Sigmoid colon (tissue), 7 donors: ENCODE results near the gene TMPRSS12. TPM values are rescaled to one million over a fixed set of nuclear protein-coding genes. Genes with fewer than 3 reads are reported as not detected.
"Not testable (repeated sequence)": the region's sequence is repeated elsewhere in the genome, so short reads cannot be mapped to it uniquely, and the experiment has no call there.

Experiments used
- DNase-seq: peaks from one replicate; pipeline ENCODE4 v3.0.0-alpha.2; 2019
- H3K27ac ChIP-seq, 4 donors: fragments of 200-600 bp; sonication (generic); one replicate each; pipeline ENCODE4 v1.5.1; 2016 to 2019; ENCODE audit warnings: mild to moderate bottlenecking in 1 of 4
- H3K27me3 ChIP-seq, 3 donors: fragments of 200-600 bp; sonication (generic); one replicate each; pipeline ENCODE4 v1.5.1; 2019; ENCODE audit warnings: mild to moderate bottlenecking in 1 of 3
- H3K36me3 ChIP-seq, 4 donors: fragments of 200-600 bp; sonication (generic); one replicate each; pipeline ENCODE4 v1.5.1; 2016 to 2019
- H3K4me1 ChIP-seq, 4 donors: fragments of 200-600 bp; sonication (generic); one replicate each; pipeline ENCODE4 v1.5.1; 2017 to 2019
- H3K4me3 ChIP-seq, 4 donors: fragments of 200-600 bp; sonication (generic); one replicate each; pipeline ENCODE4 v1.5.1; 2017 to 2019; ENCODE audit warnings: mild to moderate bottlenecking in 2 of 4, moderate library complexity in 1 of 4
- H3K9me3 ChIP-seq, 4 donors: fragments of 200-600 bp in 3 of 4; sonication (generic) in 3 of 4; one replicate each; pipeline versions ENCODE4 v1.5.1 to v1.6.1; 2013 to 2019
- EP300 ChIP-seq, 4 donors: sonication (generic); formaldehyde crosslinking; IDR thresholded peaks; one replicate each; pipeline ENCODE4 v1.6.1; 2017; ENCODE audit warnings: antibody characterized with exemption in 4 of 4
- POLR2A ChIP-seq, 2 donors: fragments of 450-650 bp; IDR thresholded peaks; one replicate each; pipeline ENCODE4 v1.6.1; 2016; ENCODE audit warnings: antibody characterized with exemption in 2 of 2, mild to moderate bottlenecking in 2 of 2, moderate library complexity in 2 of 2
- POLR2AphosphoS5 ChIP-seq, 4 donors: sonication (generic); formaldehyde crosslinking; IDR thresholded peaks; one replicate each; pipeline ENCODE4 v1.6.1; 2017; ENCODE audit warnings: antibody characterized with exemption in 4 of 4
- WGBS, 2 donors: extraction: QIAGEN DNeasy Blood & Tissue Kit; methylation state at CpG; one replicate each; pipeline ENCODE4 v1.1.7; 2013; 5-methylcytosine and 5-hydroxymethylcytosine counted together
- intact Hi-C: fragments of 100-400 bp; cut with DNase I; formaldehyde crosslinking; loops from one replicate; pipeline ENCODE4 v1.15.1; 2023
- polyA plus RNA-seq, 3 donors: library from polyadenylated mRNA; stranded (reverse); fragments of 200-250 nt; gene quantifications; one replicate each; pipeline ENCODE4 v1.2.3, GENCODE V29; 2013
- total RNA-seq, 4 donors: library from RNA; depleted of rRNA; stranded (reverse); fragments of >200 nt; gene quantifications; one replicate each; pipeline ENCODE4 v1.1.0, GENCODE V29; 2016
- TF ChIP-seq, protein P1 (sequence below), 4 experiments: fragments of 450-650 bp in 3 of 4; fragments of 200-600 bp in 1 of 4; IDR thresholded peaks; one replicate each; pipeline ENCODE4 v1.5.1; 2016 to 2019; ENCODE audit warnings: antibody characterized with exemption in 4 of 4, mild to moderate bottlenecking in 3 of 4, moderate library complexity in 2 of 4
- donor health status: healthy with polysubstance abuse.
- donor health status: Bipolar disorder and iron deficiency.
- donor health status: healthy.

The TMPRSS12 gene, protein sequence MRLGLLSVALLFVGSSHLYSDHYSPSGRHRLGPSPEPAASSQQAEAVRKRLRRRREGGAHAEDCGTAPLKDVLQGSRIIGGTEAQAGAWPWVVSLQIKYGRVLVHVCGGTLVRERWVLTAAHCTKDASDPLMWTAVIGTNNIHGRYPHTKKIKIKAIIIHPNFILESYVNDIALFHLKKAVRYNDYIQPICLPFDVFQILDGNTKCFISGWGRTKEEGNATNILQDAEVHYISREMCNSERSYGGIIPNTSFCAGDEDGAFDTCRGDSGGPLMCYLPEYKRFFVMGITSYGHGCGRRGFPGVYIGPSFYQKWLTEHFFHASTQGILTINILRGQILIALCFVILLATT
- not detected for total RNA-seq
- not detected for polyA plus RNA-seq

DNA sequence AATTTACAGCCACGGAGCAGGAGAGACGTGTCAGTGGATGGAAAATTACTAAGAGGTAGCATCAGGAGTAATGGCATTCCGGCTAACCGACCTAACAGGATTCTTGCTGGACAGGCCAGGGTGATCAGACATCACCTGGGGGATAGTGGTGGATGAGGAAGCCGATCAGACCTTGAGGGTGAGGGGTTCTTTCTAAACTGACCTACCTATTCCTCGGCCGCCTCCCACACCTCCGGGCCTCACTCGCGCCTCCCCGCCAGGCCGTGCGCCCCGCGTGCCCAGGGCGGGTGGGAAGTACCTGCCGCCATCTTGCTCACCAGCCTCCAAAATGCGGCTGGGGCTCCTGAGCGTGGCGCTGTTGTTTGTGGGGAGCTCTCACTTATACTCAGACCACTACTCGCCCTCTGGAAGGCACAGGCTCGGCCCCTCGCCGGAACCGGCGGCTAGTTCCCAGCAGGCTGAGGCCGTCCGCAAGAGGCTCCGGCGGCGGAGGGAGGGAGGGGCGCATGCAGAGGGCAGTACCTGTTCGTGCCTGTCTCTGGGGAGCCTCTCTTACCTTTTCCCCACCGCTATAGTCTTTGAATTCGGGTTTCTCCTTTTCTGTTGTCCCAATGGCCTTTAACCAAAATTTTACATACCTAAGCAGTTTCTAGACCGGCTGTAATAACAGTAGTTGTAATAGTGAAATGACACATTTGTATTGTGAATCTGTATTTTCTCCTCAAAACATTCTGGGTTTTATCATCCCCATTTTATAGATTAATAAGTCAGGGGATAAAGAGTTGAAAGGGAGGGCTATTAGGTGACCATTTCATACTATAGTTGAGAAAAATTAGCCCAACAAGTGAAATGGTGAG is at the start of gene TMPRSS12:
TSS of gene TMPRSS12 (plus strand) at position 290 of the 857 bp plus-strand sequence. CDS start at position 329, 39 bp downstream.
- WGBS, 2 donors = 53 to 65% methylated on average over 36 of the region's 36 CpGs
- no peak for DNase-seq
- intact Hi-C loops = no loop called here
- Histone ChIP-seq H3K36me3 (no peaks in the 10 kb centered on the region), H3K4me3 (peak within 1 kb of the TSS in 2 of 4 donors; percentile 15 to 19), H3K27me3 (no peaks in the 10 kb centered on the region), H3K9me3 (no peaks in the 10 kb centered on the region), H3K27ac (no peak within 1 kb of the TSS), H3K4me1 (peaks cover 0 to 4% (median 0%) of the 10 kb centered on the region in 4 donors)
- TF ChIP-seq, protein P1, sequence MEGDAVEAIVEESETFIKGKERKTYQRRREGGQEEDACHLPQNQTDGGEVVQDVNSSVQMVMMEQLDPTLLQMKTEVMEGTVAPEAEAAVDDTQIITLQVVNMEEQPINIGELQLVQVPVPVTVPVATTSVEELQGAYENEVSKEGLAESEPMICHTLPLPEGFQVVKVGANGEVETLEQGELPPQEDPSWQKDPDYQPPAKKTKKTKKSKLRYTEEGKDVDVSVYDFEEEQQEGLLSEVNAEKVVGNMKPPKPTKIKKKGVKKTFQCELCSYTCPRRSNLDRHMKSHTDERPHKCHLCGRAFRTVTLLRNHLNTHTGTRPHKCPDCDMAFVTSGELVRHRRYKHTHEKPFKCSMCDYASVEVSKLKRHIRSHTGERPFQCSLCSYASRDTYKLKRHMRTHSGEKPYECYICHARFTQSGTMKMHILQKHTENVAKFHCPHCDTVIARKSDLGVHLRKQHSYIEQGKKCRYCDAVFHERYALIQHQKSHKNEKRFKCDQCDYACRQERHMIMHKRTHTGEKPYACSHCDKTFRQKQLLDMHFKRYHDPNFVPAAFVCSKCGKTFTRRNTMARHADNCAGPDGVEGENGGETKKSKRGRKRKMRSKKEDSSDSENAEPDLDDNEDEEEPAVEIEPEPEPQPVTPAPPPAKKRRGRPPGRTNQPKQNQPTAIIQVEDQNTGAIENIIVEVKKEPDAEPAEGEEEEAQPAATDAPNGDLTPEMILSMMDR (IDR thresholded peaks at IDR 0.05) = no peak
- TF ChIP-seq POLR2A (IDR thresholded peaks at IDR 0.05) = no peak
- no peak for TF ChIP-seq POLR2AphosphoS5 (IDR thresholded peaks at IDR 0.05)
- no peak for TF ChIP-seq EP300 (IDR thresholded peaks at IDR 0.05)

DNA sequence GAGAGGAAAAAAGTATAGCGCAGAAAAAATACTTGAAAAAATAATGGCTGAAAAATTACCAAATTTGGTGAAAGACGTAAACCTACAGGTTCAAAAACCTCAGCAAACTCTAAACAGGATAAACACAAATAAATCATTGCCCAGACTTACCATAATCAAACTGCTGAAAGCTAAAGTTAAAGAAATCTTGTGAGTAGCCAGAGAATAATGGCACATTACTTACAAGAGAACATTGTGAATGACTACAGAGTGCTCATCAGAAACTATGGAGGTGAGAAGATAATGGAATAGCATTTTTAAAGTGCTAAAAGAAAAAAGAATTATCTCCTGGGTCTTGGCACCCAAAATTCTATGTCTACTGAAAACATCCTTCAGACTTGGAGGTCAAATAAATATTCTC is 42.8 kb upstream of the TMPRSS12 start:
- no peak for DNase-seq
- Histone ChIP-seq H3K27ac (no peak overlapping the region), H3K9me3 (peaks cover 0 to 6% (median 2%) of the 10 kb centered on the region in 4 donors), H3K4me3 (no peak overlapping the region), H3K36me3 (peaks cover 19 to 50% (median 34%) of the 10 kb centered on the region in 4 donors), H3K4me1 (no peaks in the 10 kb centered on the region), H3K27me3 (no peaks in the 10 kb centered on the region)
- no peak for TF ChIP-seq POLR2AphosphoS5 (IDR thresholded peaks at IDR 0.05)
- TF ChIP-seq, protein P1 (IDR thresholded peaks at IDR 0.05) = no peak
- no peak for TF ChIP-seq POLR2A (IDR thresholded peaks at IDR 0.05)
- no peak for TF ChIP-seq EP300 (IDR thresholded peaks at IDR 0.05)
- intact Hi-C loops = no loop called here
- WGBS, 2 donors = 96 to 100% methylated on average over 2 of the region's 2 CpGs

DNA sequence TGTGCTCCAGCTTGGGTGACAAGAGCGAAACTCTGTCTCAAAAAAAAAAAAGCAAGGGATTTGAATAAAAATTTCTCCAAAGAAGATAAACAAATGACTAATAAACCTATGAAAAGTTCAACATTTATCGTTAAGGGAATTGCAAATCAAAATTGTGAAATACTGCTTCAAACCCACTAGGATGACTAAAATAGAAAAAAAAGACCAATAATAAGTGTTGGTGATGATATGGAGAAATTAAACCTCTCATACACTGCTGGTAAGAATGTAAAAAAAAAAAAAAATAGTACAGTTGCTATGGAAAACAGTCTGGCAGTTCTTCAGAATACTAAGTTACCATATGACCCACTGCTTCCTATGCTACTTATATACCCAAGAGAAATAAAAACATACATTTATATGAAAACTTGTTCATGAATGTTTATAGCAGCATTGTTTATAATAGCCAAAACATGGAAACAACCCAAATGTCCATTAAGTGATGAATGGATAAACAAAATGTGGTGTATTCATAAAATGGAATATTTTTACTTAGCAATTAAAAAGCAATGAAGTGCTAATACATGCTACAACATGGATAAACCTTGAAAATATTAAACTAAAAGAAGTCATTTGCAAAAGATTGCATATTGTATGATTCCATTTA is 39.4 kb upstream of the TMPRSS12 start:
- intact Hi-C loops = no loop called here
- H3K4me1 ChIP-seq = no peaks in the 10 kb centered on the region
- 93 to 97% methylated on average over 2 of the region's 2 CpGs for WGBS, 2 donors
- TF ChIP-seq EP300 (IDR thresholded peaks at IDR 0.05) (no peak), POLR2AphosphoS5 (IDR thresholded peaks at IDR 0.05) (no peak), POLR2A (IDR thresholded peaks at IDR 0.05) (no peak)
- TF ChIP-seq, protein P1 (IDR thresholded peaks at IDR 0.05) = no peak
- H3K4me3 ChIP-seq = no peak overlapping the region
- H3K36me3 ChIP-seq = peaks cover 11 to 25% (median 20%) of the 10 kb centered on the region in 4 donors
- DNase-seq = no peak
- no peaks in the 10 kb centered on the region for H3K27me3 ChIP-seq
- H3K27ac ChIP-seq = no peak overlapping the region
- peaks cover 0 to 6% (median 2%) of the 10 kb centered on the region in 4 donors for H3K9me3 ChIP-seq

DNA sequence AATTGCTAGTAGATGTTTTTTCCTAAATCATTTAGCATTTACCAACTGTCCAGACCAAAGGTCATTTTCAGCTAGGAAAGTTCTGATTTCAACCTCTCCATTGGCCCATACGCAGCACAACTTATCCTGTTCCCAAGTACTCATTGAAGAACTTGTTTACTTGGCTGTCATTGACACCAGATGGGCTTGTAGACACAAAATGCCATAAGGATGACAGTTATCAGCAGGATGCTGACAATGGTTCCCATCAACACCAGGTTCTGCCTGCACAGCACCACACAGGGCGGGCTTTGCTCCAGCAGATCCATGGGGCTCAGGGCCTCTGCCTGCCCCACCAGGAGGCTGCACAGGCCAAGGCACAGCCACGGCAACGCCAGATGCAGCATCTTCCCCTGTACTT is 36.5 kb upstream of the TMPRSS12 start:
- no peak for DNase-seq
- TF ChIP-seq, protein P1 (IDR thresholded peaks at IDR 0.05) = no peak
- TF ChIP-seq POLR2AphosphoS5 (IDR thresholded peaks at IDR 0.05) = no peak
- no peaks in the 10 kb centered on the region for H3K27me3 ChIP-seq
- WGBS, 2 donors = 87 to 93% methylated on average over 4 of the region's 4 CpGs
- intact Hi-C loops = no loop called here
- H3K27ac ChIP-seq = no peak overlapping the region
- no peaks in the 10 kb centered on the region for H3K4me1 ChIP-seq
- H3K36me3 ChIP-seq = peaks cover 0 to 19% (median 11%) of the 10 kb centered on the region in 4 donors
- no peaks in the 10 kb centered on the region for H3K9me3 ChIP-seq
- no peak overlapping the region for H3K4me3 ChIP-seq

GRCh38 chr12:50809131-50809530 is 33.6 kb upstream of the TMPRSS12 start:
- H3K27me3 ChIP-seq, H3K27ac ChIP-seq, H3K4me3 ChIP-seq, H3K9me3 ChIP-seq, H3K4me1 ChIP-seq, DNase-seq, intact Hi-C loops: not testable (repeated sequence)
- peaks cover 3 to 44% (median 15%) of the 10 kb centered on the region in 4 donors for H3K36me3 ChIP-seq
- 97 to 98% methylated on average over 4 of the region's 4 CpGs for WGBS, 2 donors

DNA sequence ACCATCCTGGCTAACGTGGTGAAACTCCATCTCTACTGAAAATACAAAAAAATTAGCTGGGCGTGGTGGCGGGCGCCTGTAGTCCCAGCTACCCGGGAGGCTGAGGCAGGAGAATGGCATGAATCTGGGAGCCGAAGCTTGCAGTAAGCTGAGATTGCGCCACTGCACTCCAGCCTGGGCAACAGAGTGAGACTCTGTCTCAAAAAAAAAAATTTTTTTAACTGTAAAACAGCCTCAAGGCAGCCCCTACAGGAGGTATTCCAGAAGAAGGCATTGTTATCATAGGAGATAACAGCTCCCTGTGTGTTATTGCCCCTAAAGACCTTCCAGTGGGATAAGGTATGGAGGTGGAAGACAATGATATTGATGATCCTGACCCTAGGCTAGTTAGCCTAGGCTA is 27.8 kb upstream of the TMPRSS12 start:
- H3K4me1 ChIP-seq, DNase-seq, H3K27ac ChIP-seq, H3K27me3 ChIP-seq, H3K4me3 ChIP-seq, H3K9me3 ChIP-seq, intact Hi-C loops: not testable (repeated sequence)
- WGBS, 2 donors = 94 to 95% methylated on average over 7 of the region's 7 CpGs
- H3K36me3 ChIP-seq = peaks cover 7 to 95% (median 35%) of the 10 kb centered on the region in 4 donors
